HEK293 (cell line): Measurements from ENCODE around the gene OLFM2.
A peak's percentile ranks its signal among the peaks of the same experiment; 100 is the strongest.
"Not testable (repeated sequence)": the region's sequence is repeated elsewhere in the genome, so short reads cannot be mapped to it uniquely, and the experiment has no call there.

ENCODE experiments used
- CTCF ChIA-PET: fragments of 350-600 bp; formaldehyde crosslinking; extraction: SDS; loops from one replicate; lab custom pipeline; 2021; ENCODE audit warnings: antibody characterized with exemption; lab: Yijun Ruan, JAX
- POLR2A ChIA-PET: fragments of 300-600 bp; formaldehyde crosslinking; extraction: SDS; loops from one replicate; lab custom pipeline; 2020; ENCODE audit warnings: antibody characterized with exemption, inconsistent platforms; lab: Yijun Ruan, JAX
- H3K27ac ChIP-seq: fragments of 200-500 bp; sonication (Bioruptor generic); 2 replicates; pipeline ENCODE4 v1.5.1; 2014; ENCODE audit warnings: low read depth, low read length, control low read depth, inconsistent platforms; ENCODE audit errors: extremely low read depth
- H3K36me3 ChIP-seq, 2 experiments: fragments of 200-500 bp in 1 of 2; sonication (Bioruptor generic) in 1 of 2; 1 replicate in 1 of 2; 2 replicates in 1 of 2; pipeline ENCODE4 v1.5.1; 2014 to 2017; ENCODE audit warnings: inconsistent platforms in 2 of 2, low read length in 2 of 2; ENCODE audit not compliant: control insufficient read depth in 2 of 2, insufficient read depth in 1 of 2
- H3K4me1 ChIP-seq: fragments of 200-500 bp; sonication (Bioruptor generic); 2 replicates; pipeline ENCODE4 v1.5.1; 2014; ENCODE audit warnings: mild to moderate bottlenecking, low read length, inconsistent platforms; ENCODE audit not compliant: control insufficient read depth, insufficient read depth
- H3K4me3 ChIP-seq: 2 replicates; pipeline ENCODE4 v1.5.1; 2011; ENCODE audit warnings: low read depth, mild to moderate bottlenecking, control low read depth, low read length, moderate library complexity
- H3K9me3 ChIP-seq: fragments of 200-500 bp; sonication (Bioruptor generic); 2 replicates; pipeline ENCODE4 v1.5.1; 2014; ENCODE audit warnings: low read depth, low read length, inconsistent platforms; ENCODE audit not compliant: control insufficient read depth, insufficient read depth
- TRIM28 ChIP-seq: IDR thresholded peaks from 2 replicates; pipeline ENCODE4 v1.6.1; 2011; ENCODE audit warnings: low read length, control low read depth, borderline replicate concordance
- ZBTB20 ChIP-seq: fragments of 450-650 bp; formaldehyde crosslinking; IDR thresholded peaks from 2 replicates; pipeline ENCODE4 v1.5.1; 2016; ENCODE audit warnings: missing biosample characterization, missing genetic modification characterization
- ZFP37 ChIP-seq: fragments of 450-650 bp; formaldehyde crosslinking; IDR thresholded peaks from 2 replicates; pipeline ENCODE4 v1.5.1; 2016; ENCODE audit warnings: missing biosample characterization, missing genetic modification characterization
- ZNF10 ChIP-seq: fragments of 450-650 bp; formaldehyde crosslinking; IDR thresholded peaks from 2 replicates; pipeline ENCODE4 v1.5.1; 2017; ENCODE audit warnings: missing biosample characterization, missing genetic modification characterization
- ZNF138 ChIP-seq: fragments of 450-650 bp; formaldehyde crosslinking; IDR thresholded peaks from 2 replicates; pipeline ENCODE4 v1.5.1; 2016; ENCODE audit warnings: missing biosample characterization, missing genetic modification characterization, borderline replicate concordance
- ZNF169 ChIP-seq: fragments of 450-650 bp; formaldehyde crosslinking; IDR thresholded peaks from 2 replicates; pipeline ENCODE4 v1.5.1; 2016; ENCODE audit warnings: missing biosample characterization, missing genetic modification characterization
- ZNF248 ChIP-seq: fragments of 450-650 bp; formaldehyde crosslinking; IDR thresholded peaks from 2 replicates; pipeline ENCODE4 v1.5.1; 2017; ENCODE audit warnings: missing biosample characterization, missing genetic modification characterization
- ZNF324 ChIP-seq: fragments of 450-650 bp; formaldehyde crosslinking; IDR thresholded peaks from 2 replicates; pipeline ENCODE4 v1.5.1; 2016; ENCODE audit warnings: missing biosample characterization, missing genetic modification characterization
- ZNF423 ChIP-seq: fragments of 450-650 bp; formaldehyde crosslinking; IDR thresholded peaks from 2 replicates; pipeline ENCODE4 v1.5.1; 2016; ENCODE audit warnings: missing biosample characterization, missing genetic modification characterization
- ZNF514 ChIP-seq: fragments of 450-650 bp; formaldehyde crosslinking; IDR thresholded peaks from 2 replicates; pipeline ENCODE4 v1.5.1; 2016; ENCODE audit warnings: missing biosample characterization, missing genetic modification characterization
- ZNF555 ChIP-seq: fragments of 450-650 bp; formaldehyde crosslinking; conservative IDR thresholded peaks from 2 replicates; pipeline ENCODE4 v1.5.1; 2017; ENCODE audit warnings: missing biosample characterization, mild to moderate bottlenecking, missing genetic modification characterization, inconsistent platforms
- ZNF560 ChIP-seq: fragments of 450-650 bp; formaldehyde crosslinking; IDR thresholded peaks from 2 replicates; pipeline ENCODE4 v1.5.1; 2017; ENCODE audit warnings: missing biosample characterization, missing genetic modification characterization, borderline replicate concordance
- ZNF585B ChIP-seq: fragments of 450-650 bp; formaldehyde crosslinking; IDR thresholded peaks from 2 replicates; pipeline ENCODE4 v1.5.1; 2016; ENCODE audit warnings: missing biosample characterization, missing genetic modification characterization
- ZNF660 ChIP-seq: fragments of 450-650 bp; IDR thresholded peaks from 2 replicates; pipeline ENCODE4 v1.5.1; 2018; ENCODE audit warnings: missing biosample characterization, mild to moderate bottlenecking, missing genetic modification characterization
- ZSCAN23 ChIP-seq: fragments of 450-650 bp; formaldehyde crosslinking; IDR thresholded peaks from 2 replicates; pipeline ENCODE4 v1.5.1; 2016; ENCODE audit warnings: missing biosample characterization, missing genetic modification characterization
- TF ChIP-seq, protein P1 (sequence below): fragments of 450-650 bp; formaldehyde crosslinking; IDR thresholded peaks from 2 replicates; pipeline ENCODE4 v1.5.1; 2016; ENCODE audit warnings: missing biosample characterization, missing genetic modification characterization
- TF ChIP-seq, protein P2 (sequence below): fragments of 450-650 bp; formaldehyde crosslinking; IDR thresholded peaks from 2 replicates; pipeline ENCODE4 v1.5.1; 2016; ENCODE audit warnings: missing biosample characterization, missing genetic modification characterization
- TF ChIP-seq, protein P3 (sequence below): fragments of 450-650 bp; formaldehyde crosslinking; IDR thresholded peaks from 2 replicates; pipeline ENCODE4 v1.5.1; 2017; ENCODE audit warnings: missing biosample characterization, missing genetic modification characterization
- TF ChIP-seq, protein P4 (sequence below): fragments of 450-650 bp; formaldehyde crosslinking; IDR thresholded peaks from 2 replicates; pipeline ENCODE4 v1.5.1; 2017; ENCODE audit warnings: missing biosample characterization, missing genetic modification characterization

OLFM2 gene

DNA sequence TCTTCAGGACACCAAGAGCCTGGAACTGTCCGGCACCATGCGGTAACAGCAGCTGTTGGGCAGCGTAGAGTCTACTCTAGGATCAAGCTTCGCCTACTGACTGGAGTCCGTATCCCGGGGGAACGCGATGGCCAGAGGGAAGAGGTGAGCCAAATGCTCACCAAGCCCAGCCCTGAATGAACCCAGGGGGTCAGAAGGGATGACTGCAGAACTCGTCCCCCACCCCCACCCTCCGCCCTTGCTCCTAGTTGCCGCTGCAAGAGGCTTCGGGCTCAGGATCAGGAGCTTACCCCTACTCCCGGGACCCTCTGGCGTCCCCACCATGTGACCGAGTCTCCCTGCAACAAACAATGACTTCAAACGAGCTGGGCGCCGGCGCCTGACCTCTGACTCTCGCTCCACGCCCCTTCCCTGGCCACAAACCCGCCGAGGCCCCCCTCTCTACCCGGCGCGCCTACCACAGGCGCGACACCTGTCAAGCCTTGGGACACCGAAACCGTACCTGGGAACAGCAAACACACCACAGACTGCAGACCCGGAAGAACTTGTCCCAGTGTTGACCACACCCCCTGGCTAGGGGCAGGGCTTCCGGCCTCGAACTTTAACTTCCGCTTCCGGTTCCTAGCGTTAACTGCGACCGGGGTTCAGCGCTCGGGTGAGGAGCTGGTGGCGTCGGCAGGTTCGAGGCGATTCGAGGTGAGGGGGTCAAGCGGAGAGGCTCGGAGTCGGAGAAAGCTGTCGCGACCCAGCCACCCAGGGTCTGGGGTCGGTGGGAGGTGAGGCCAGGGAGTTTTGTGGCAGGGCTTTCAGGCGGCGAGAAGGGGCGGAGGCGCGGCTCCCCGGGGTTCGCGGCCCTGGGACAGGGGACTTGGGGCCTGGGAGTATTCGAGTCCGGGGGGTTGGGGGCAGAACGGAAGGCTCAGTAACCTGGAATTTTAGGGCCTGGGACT is 108.8 kb downstream of the OLFM2 start, which contains the start of gene UBL5 (continued):
- TF ChIP-seq, protein P1, sequence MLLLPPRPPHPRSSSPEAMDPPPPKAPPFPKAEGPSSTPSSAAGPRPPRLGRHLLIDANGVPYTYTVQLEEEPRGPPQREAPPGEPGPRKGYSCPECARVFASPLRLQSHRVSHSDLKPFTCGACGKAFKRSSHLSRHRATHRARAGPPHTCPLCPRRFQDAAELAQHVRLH = 0 out of 2 replicates have a peak, but pooled peaks have one; percentile 13

DNA sequence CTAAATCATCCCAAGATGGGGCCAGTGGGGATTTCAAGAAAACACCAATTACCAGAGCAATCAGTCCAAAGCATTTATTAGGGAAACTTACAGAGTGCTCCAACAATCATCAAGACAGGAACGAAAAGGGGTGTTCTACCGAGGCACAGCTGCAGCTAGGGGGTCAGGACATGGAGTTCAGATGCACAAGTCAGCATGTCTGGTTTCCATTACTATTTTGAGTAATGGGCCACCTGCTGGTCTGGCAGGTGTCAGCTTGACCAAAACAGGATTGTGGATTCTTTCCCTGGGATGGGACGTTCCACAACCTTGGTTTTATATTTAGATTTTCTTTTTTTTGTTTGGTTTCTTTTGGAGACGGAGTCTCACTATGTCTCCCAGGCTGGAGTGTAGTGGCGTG is 112.5 kb downstream of the OLFM2 start:
- no peaks in the 10 kb centered on the region; the same call in 1 of the 2 replicates for H3K4me1 ChIP-seq
- ChIA-PET POLR2A (interaction anchor here (0.6 kb wide), 1 partner anchor 1749 kb away, joined by 5 read pairs; no protein-coding TSS in a partner anchor), CTCF (no interaction called here)
- no peak overlapping the region for H3K4me3 ChIP-seq
- TF ChIP-seq ZNF560 (tag by site-specific recombination) (no peak), ZNF423 (no peak), ZNF585B (tag by site-specific recombination) (no peak), ZNF10 (no peak), ZNF555 (no peak), ZBTB20 (no peak), ZNF514 (no peak), ZFP37 (tag by site-specific recombination) (no peak), ZNF324 (tag by site-specific recombination) (no peak), ZSCAN23 (tag by site-specific recombination) (no peak), TRIM28 (no peak), ZNF660 (tag by site-specific recombination) (no peak), ZNF169 (tag by site-specific recombination) (no peak), ZNF248 (tag by site-specific recombination) (no peak), ZNF138 (no peak)
- TF ChIP-seq, protein P2, sequence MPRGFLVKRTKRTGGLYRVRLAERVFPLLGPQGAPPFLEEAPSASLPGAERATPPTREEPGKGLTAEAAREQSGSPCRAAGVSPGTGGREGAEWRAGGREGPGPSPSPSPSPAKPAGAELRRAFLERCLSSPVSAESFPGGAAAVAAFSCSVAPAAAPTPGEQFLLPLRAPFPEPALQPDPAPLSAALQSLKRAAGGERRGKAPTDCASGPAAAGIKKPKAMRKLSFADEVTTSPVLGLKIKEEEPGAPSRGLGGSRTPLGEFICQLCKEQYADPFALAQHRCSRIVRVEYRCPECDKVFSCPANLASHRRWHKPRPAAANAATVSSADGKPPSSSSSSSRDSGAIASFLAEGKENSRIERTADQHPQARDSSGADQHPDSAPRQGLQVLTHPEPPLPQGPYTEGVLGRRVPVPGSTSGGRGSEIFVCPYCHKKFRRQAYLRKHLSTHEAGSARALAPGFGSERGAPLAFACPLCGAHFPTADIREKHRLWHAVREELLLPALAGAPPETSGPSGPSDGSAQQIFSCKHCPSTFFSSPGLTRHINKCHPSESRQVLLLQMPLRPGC (tag by site-specific recombination) = no peak
- TF ChIP-seq, protein P3, sequence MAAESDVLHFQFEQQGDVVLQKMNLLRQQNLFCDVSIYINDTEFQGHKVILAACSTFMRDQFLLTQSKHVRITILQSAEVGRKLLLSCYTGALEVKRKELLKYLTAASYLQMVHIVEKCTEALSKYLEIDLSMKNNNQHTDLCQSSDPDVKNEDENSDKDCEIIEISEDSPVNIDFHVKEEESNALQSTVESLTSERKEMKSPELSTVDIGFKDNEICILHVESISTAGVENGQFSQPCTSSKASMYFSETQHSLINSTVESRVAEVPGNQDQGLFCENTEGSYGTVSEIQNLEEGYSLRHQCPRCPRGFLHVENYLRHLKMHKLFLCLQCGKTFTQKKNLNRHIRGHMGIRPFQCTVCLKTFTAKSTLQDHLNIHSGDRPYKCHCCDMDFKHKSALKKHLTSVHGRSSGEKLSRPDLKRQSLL (tag by site-specific recombination) = no peak
- TF ChIP-seq, protein P4, sequence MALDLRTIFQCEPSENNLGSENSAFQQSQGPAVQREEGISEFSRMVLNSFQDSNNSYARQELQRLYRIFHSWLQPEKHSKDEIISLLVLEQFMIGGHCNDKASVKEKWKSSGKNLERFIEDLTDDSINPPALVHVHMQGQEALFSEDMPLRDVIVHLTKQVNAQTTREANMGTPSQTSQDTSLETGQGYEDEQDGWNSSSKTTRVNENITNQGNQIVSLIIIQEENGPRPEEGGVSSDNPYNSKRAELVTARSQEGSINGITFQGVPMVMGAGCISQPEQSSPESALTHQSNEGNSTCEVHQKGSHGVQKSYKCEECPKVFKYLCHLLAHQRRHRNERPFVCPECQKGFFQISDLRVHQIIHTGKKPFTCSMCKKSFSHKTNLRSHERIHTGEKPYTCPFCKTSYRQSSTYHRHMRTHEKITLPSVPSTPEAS (tag by site-specific recombination) = no peak
- peaks cover 4% of the 10 kb centered on the region in 2 experiments; a peak in 2 of 3 replicates for H3K36me3 ChIP-seq
- no peaks in the 10 kb centered on the region for H3K9me3 ChIP-seq
- H3K27ac ChIP-seq = no peak overlapping the region

DNA sequence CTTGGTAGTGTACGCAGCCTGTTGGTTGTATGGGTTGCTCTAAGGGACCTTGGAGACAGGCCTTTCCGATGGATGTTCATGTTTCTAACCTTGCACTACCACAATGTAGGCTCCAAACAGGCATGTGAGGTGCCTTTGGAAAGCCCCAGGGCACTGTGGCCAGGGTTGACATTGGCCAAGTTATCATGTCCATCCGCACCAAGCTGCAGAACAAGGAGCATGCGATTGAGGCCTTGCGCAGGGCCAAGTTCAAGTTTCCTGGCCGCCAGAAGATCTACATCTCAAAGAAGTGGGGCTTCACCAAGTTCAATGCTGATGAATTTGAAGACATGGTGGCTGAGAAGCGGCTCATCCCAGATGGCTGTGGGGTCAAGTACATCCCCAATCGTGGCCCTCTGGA is 116.3 kb downstream of the OLFM2 start:
- H3K4me1 ChIP-seq = not testable (repeated sequence)
- POLR2A ChIA-PET = interaction anchor here (1.9 kb wide), 1 partner anchor 15 kb away, joined by 8 read pairs; the partner anchor contains the start of gene PIN1

More for the DNA sequence above, 116.3 kb downstream of the OLFM2 start:
- CTCF ChIA-PET, H3K36me3 ChIP-seq, H3K27ac ChIP-seq, H3K9me3 ChIP-seq, H3K4me3 ChIP-seq: not testable (repeated sequence)
